HS-5 (cell line): ENCODE data around the gene TAF1C.
"Not testable (repeated sequence)": the region's sequence is repeated elsewhere in the genome, so short reads cannot be mapped to it uniquely, and the experiment has no call there.

ENCODE experiments used
- DNase-seq: peaks from one replicate; pipeline ENCODE4 v3.0.0-alpha.2; 2012; ENCODE audit warnings: low read depth

Gene TAF1C

GRCh38 chr16:84212154-84212553 lies 25.3 kb upstream of the TAF1C start:
- no peak for DNase-seq

- DNase-seq, result no peak
Observed at GRCh38 chr16:84209989-84210388, 23.1 kb upstream of the TAF1C start.

- no peak for DNase-seq
Observed at GRCh38 chr16:84207879-84208278, 21.0 kb upstream of the TAF1C start.

GRCh38 chr16:84207251-84207650 lies 20.4 kb upstream of the TAF1C start:
- no peak for DNase-seq

- no peak for DNase-seq
Observed at GRCh38 chr16:84205976-84206691, 19.3 kb upstream of the TAF1C start.

GRCh38 chr16:84205123-84205522 lies 18.3 kb upstream of the TAF1C start:
- not testable (repeated sequence) for DNase-seq

- DNase-seq, result not testable (repeated sequence)
Observed at GRCh38 chr16:84204551-84204950, 17.7 kb upstream of the TAF1C start.

GRCh38 chr16:84199861-84200260 lies 13.0 kb upstream of the TAF1C start:
- DNase-seq, result no peak

- no peak for DNase-seq
Observed at GRCh38 chr16:84199097-84199496, 12.2 kb upstream of the TAF1C start.

GRCh38 chr16:84198401-84198800 lies 11.5 kb upstream of the TAF1C start:
- no peak for DNase-seq

GRCh38 chr16:84197466-84198128 lies 10.7 kb upstream of the TAF1C start:
- DNase-seq, result no peak

- DNase-seq, result no peak
Observed at GRCh38 chr16:84196727-84197394, 10.0 kb upstream of the TAF1C start.

- no peak for DNase-seq
Observed at GRCh38 chr16:84196101-84196500, 9.2 kb upstream of the TAF1C start.

- no peak for DNase-seq
Observed at GRCh38 chr16:84195201-84196093, 8.6 kb upstream of the TAF1C start.

- no peak for DNase-seq
Observed at GRCh38 chr16:84194470-84195200, 7.8 kb upstream of the TAF1C start.

- DNase-seq, result no peak
Observed at GRCh38 chr16:84194018-84194417, 7.2 kb upstream of the TAF1C start.

GRCh38 chr16:84193480-84193879 lies 6.6 kb upstream of the TAF1C start:
- DNase-seq, result no peak

GRCh38 chr16:84191466-84191865 lies 4.6 kb upstream of the TAF1C start:
- no peak for DNase-seq

- no peak for DNase-seq
Observed at GRCh38 chr16:84190731-84191388, 4.0 kb upstream of the TAF1C start, which contains the start of gene ADAD2. ADAD2 (plus strand) TSS chr16:84191157; CDS start chr16:84191231, 74 bp downstream.

- no peak for DNase-seq
Observed at GRCh38 chr16:84184775-84185174, 2.1 kb downstream of the TAF1C start.
